Endothelial cell of umbilical vein (primary cell): ENCODE results near the gene DLG1. TPM values are rescaled to one million over a fixed set of nuclear protein-coding genes. Genes with fewer than 3 reads are reported as not detected.

Source experiments
- BruUV-seq: library from RNA; stranded (reverse); fragments of 400-500 nt; replicated peaks from 2 replicates; lab custom pipeline; 2021; lab: Mats Ljungman, UMichigan
- CTCF ChIA-PET: fragments of 300-600, 350-600 bp; sonication (Branson Sonifier 250); formaldehyde crosslinking; loops from one replicate; lab custom pipeline; 2021; ENCODE audit warnings: antibody characterized with exemption, inconsistent platforms; lab: Charles Lee
- POLR2A ChIA-PET: fragments of 300-600, 350-600 bp; sonication (Branson Sonifier 250); formaldehyde crosslinking; loops from one replicate; lab custom pipeline; 2021; ENCODE audit warnings: antibody characterized with exemption, inconsistent platforms; lab: Charles Lee
- DNase-seq: peaks from one replicate; pipeline ENCODE4 v3.0.0-alpha.2; 2011; ENCODE audit warnings: low read depth, low spot score
- FAIRE-seq: peaks from 2 replicates; lab custom pipeline; 2011; peaks lifted over from hg19 to GRCh38; lab: Jason Lieb, UNC
- H2AFZ ChIP-seq: 2 replicates; pipeline ENCODE4 v1.6.0; 2012; ENCODE audit warnings: low read depth, low read length, control low read depth, inconsistent platforms
- H3K27ac ChIP-seq: 2 replicates; pipeline ENCODE4 v1.5.1; 2011; ENCODE audit warnings: low read depth, mild to moderate bottlenecking, control low read depth, low read length, moderate library complexity; ENCODE audit not compliant: insufficient read depth
- H3K27me3 ChIP-seq, 2 experiments: 2 replicates each; pipeline versions ENCODE4 v1.6.0 to v1.6.1; 2011; ENCODE audit warnings: low read length in 2 of 2, mixed read lengths in 1 of 2; ENCODE audit not compliant: control insufficient read depth in 2 of 2, insufficient read depth in 2 of 2
- H3K36me3 ChIP-seq, 2 experiments: 2 replicates in 1 of 2; 3 replicates in 1 of 2; pipeline ENCODE4 v1.5.1; 2011; ENCODE audit warnings: low read length in 2 of 2, mild to moderate bottlenecking in 1 of 2, moderate library complexity in 1 of 2; ENCODE audit not compliant: control insufficient read depth in 2 of 2, insufficient read depth in 2 of 2; ENCODE audit errors: extremely low read depth in 1 of 2
- H3K4me1 ChIP-seq: 3 replicates; pipeline ENCODE4 v1.5.1; 2011; ENCODE audit warnings: mild to moderate bottlenecking, low read length; ENCODE audit not compliant: control insufficient read depth, insufficient read depth; ENCODE audit errors: extremely low read depth
- H3K4me2 ChIP-seq: 2 replicates; pipeline ENCODE4 v1.6.1; 2011; ENCODE audit warnings: low read length, control low read depth, mixed read lengths; ENCODE audit not compliant: insufficient read depth
- H3K4me3 ChIP-seq, 3 experiments: fragments of 200-600 bp in 1 of 3; sonication (generic), shearing (Covaris generic) in 1 of 3; replicated peaks in 1 of 3; 2 replicates each; pipeline ENCODE4 v1.5.1; 2011 to 2016; ENCODE audit warnings: control low read depth in 3 of 3, low read length in 3 of 3, mild to moderate bottlenecking in 2 of 3, inconsistent platforms in 1 of 3, low read depth in 1 of 3, moderate library complexity in 1 of 3; ENCODE audit not compliant: insufficient read depth in 1 of 3
- H3K79me2 ChIP-seq: 2 replicates; pipeline ENCODE4 v1.6.0; 2012; ENCODE audit warnings: low read length, inconsistent platforms; ENCODE audit not compliant: control insufficient read depth, insufficient read depth
- H3K9ac ChIP-seq: replicated peaks from 2 replicates; pipeline ENCODE3; 2011; ENCODE audit warnings: low read length, control low read depth; ENCODE audit not compliant: insufficient read depth; ENCODE audit errors: extremely low read depth
- H3K9me1 ChIP-seq: replicated peaks from 3 replicates; pipeline ENCODE4 v1.6.0; 2011; ENCODE audit warnings: mild to moderate bottlenecking, low read length; ENCODE audit not compliant: control insufficient read depth, insufficient read depth; ENCODE audit errors: extremely low read depth
- H3K9me3 ChIP-seq: replicated peaks from 2 replicates; pipeline ENCODE4 v1.5.1; 2012; ENCODE audit warnings: low read length, inconsistent platforms; ENCODE audit not compliant: control insufficient read depth, insufficient read depth
- H4K20me1 ChIP-seq: replicated peaks from 2 replicates; pipeline ENCODE3; 2011; ENCODE audit warnings: mild to moderate bottlenecking, low read length; ENCODE audit not compliant: control insufficient read depth, insufficient read depth; ENCODE audit errors: extremely low read depth
- CTCF ChIP-seq, 2 donors: IDR thresholded peaks; 1 replicate in 1 of 2; 2 replicates in 1 of 2; pipeline ENCODE4 v1.5.1; 2011; ENCODE audit warnings: low read length in 2 of 2, mild to moderate bottlenecking in 2 of 2, moderate library complexity in 2 of 2, control low read depth in 1 of 2, inconsistent platforms in 1 of 2, low read depth in 1 of 2; ENCODE audit not compliant: insufficient read depth in 1 of 2; ENCODE audit errors: extremely low read depth in 1 of 2
- EZH2 ChIP-seq: IDR thresholded peaks from 2 replicates; pipeline ENCODE4 v1.6.1; 2012; ENCODE audit warnings: borderline replicate concordance, low read depth, mild to moderate bottlenecking, moderate library complexity, low read length, inconsistent platforms; ENCODE audit not compliant: severe bottlenecking
- FOS ChIP-seq: IDR thresholded peaks from 2 replicates; pipeline ENCODE4 v1.6.1; 2011; ENCODE audit warnings: mild to moderate bottlenecking, low read length, moderate library complexity, borderline replicate concordance; ENCODE audit not compliant: insufficient read depth
- GATA2 ChIP-seq: IDR thresholded peaks from 2 replicates; pipeline ENCODE4 v1.7.0; 2011; ENCODE audit warnings: low read depth, mild to moderate bottlenecking, moderate library complexity, mixed read lengths, low read length; ENCODE audit not compliant: insufficient read length, insufficient read depth
- JUN ChIP-seq: IDR thresholded peaks from 2 replicates; pipeline ENCODE4 v1.6.1; 2011; ENCODE audit warnings: borderline replicate concordance, low read depth; ENCODE audit not compliant: insufficient read length, insufficient read depth
- MAX ChIP-seq: IDR thresholded peaks from 2 replicates; pipeline ENCODE4 v1.6.1; 2011; ENCODE audit not compliant: insufficient read depth, insufficient read length
- MYC ChIP-seq: IDR thresholded peaks from one replicate; pipeline ENCODE4 v1.6.1; 2011; ENCODE audit warnings: mild to moderate bottlenecking, low read depth, low read length
- POLR2A ChIP-seq: IDR thresholded peaks from 2 replicates; pipeline ENCODE4 v1.6.1; 2012; ENCODE audit warnings: low read depth, mild to moderate bottlenecking, control low read depth, low read length
- POLR2AphosphoS5 ChIP-seq: IDR thresholded peaks from 2 replicates; pipeline ENCODE4 v1.6.1; 2012; ENCODE audit warnings: low read depth, mild to moderate bottlenecking, control low read depth, low read length, moderate library complexity; ENCODE audit not compliant: insufficient read depth
- dilution Hi-C: fragments of 300-500 bp; cut with MboI; formaldehyde crosslinking; loops from one replicate; pipeline ENCODE4 v1.15.0; 2019; ENCODE audit warnings: low sequenced_read_pairs; ENCODE audit not compliant: extremely low pct_ligation_motif_present
- intact Hi-C: fragments of 100-400 bp; cut with micrococcal nuclease; formaldehyde crosslinking; loops from one replicate; pipeline ENCODE4 v1.10.0; 2022
- polyA plus RNA-seq, 4 experiments: library from polyadenylated mRNA; depleted of rRNA in 3 of 4; stranded (reverse) in 3 of 4; unstranded in 1 of 4; fragments of >200 nt; gene quantifications; 2 replicates each; pipeline versions ENCODE4 v1.2.1 to v1.2.3, GENCODE V29; 2011 to 2012; ENCODE audit warnings: missing spikeins in 1 of 4
- total RNA-seq: library from RNA; stranded (reverse); gene quantifications from 2 replicates; pipeline ENCODE4 v1.2.3, GENCODE V29; 2021

DLG1 gene
- total and polyA plus RNA-seq, 2 donors (not counting 3 experiments of a cell fraction or from before 2014, with no cell fraction given): 26.5 to 80.1 TPM

GRCh38 chr3:197231321-197231720 is 67.1 kb downstream of the DLG1 start:
- BruUV-seq: no TSS peak
- no peak overlapping the region for H3K4me2 ChIP-seq
- no peak overlapping the region for H2AFZ ChIP-seq
- FAIRE-seq: no peak
- POLR2A ChIA-PET: no interaction called here
- no peak overlapping the region for H3K27ac ChIP-seq
- H3K4me1 ChIP-seq: no peaks in the 10 kb centered on the region
- H3K9me3 ChIP-seq: no peaks in the 10 kb centered on the region
- H3K9ac ChIP-seq: no peak overlapping the region
- CTCF ChIA-PET: interaction anchor here (0.9 to 2.2 kb wide), 3 partner anchors 9 to 26 kb away, joined by 3 to 8 read pairs (median 5); no protein-coding TSS in a partner anchor
- H3K27me3 ChIP-seq: no peaks in the 10 kb centered on the region
- H3K9me1 ChIP-seq: no peaks in the 10 kb centered on the region
- dilution Hi-C loops (no loop called here), intact Hi-C loops (no loop called here)
- no peak overlapping the region for H3K4me3 ChIP-seq
- no peak for DNase-seq
- TF ChIP-seq FOS (no peak), EZH2 (no peak), MYC (no peak), MAX (no peak), CTCF (IDR thresholded peaks at IDR 0.05; ENCODE audit: extremely low read depth in 1 of 2, insufficient read depth in 1 of 2, low read depth in 1 of 2, low read length in 2 of 2) (no peak), POLR2AphosphoS5 (no peak), GATA2 (no peak), JUN (no peak), POLR2A (no peak)
- no peaks in the 10 kb centered on the region for H3K36me3 ChIP-seq
- H4K20me1 ChIP-seq: peaks cover 10% of the 10 kb centered on the region
- peaks cover 87% of the 10 kb centered on the region for H3K79me2 ChIP-seq
